ENCODE data around the gene WDR37.

DNA sequence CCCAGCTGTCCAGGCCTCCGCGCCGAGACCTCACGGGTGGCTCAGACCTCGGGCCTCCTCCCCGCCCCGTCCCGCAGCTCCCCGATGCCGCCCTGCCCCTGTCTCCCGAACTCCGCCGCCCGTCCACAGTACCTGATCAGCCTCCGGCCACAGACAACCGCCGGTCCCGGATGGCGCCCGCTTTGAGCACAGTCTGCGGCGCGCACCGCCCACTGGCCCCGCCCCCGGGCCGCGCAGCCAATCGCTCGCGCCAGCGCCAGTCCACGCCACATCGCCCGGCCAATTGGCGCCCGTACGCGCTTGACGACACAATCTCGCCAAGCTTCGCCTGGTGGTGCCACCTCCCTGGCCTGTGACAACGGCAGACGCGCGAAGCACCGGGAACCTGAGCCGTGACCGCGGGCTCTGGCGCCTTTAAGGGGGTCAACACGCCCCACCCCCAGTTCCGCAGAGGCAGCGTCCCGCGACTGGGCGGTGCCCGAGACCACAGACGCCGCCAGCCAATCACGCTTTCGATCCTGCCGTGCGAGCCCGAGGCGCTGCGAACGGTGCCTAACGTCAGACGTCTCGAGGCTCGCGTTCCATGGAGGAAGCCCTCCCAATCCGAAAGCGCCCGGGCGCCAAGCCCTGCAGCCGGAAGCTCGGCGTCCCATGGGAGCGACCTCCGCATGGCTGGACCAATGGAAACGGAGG is 7.3 kb upstream of the WDR37 start, which contains the start of gene IDI1:
- TF ChIP-seq, protein P1, sequence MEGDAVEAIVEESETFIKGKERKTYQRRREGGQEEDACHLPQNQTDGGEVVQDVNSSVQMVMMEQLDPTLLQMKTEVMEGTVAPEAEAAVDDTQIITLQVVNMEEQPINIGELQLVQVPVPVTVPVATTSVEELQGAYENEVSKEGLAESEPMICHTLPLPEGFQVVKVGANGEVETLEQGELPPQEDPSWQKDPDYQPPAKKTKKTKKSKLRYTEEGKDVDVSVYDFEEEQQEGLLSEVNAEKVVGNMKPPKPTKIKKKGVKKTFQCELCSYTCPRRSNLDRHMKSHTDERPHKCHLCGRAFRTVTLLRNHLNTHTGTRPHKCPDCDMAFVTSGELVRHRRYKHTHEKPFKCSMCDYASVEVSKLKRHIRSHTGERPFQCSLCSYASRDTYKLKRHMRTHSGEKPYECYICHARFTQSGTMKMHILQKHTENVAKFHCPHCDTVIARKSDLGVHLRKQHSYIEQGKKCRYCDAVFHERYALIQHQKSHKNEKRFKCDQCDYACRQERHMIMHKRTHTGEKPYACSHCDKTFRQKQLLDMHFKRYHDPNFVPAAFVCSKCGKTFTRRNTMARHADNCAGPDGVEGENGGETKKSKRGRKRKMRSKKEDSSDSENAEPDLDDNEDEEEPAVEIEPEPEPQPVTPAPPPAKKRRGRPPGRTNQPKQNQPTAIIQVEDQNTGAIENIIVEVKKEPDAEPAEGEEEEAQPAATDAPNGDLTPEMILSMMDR (IDR thresholded peaks at IDR 0.05 in 2 of 3, conservative IDR thresholded peaks at IDR 0.05 in 1 of 3; ENCODE audit: control insufficient read depth in 2 of 3, extremely low read depth in 1 of 3, insufficient read depth in 1 of 3, low read depth in 3 of 3, low read length in 3 of 3): 0 out of 6 replicates have a peak, but pooled peaks of 1 of the 3 experiments have one; percentile 3
- TF ChIP-seq CREM (IDR thresholded peaks at IDR 0.05; ENCODE audit: low read depth) (peak; percentile 86), POLR2AphosphoS2 (IDR thresholded peaks at IDR 0.05; ENCODE audit: low read depth, low read length) (peak; percentile 94)

Measured in GM12878 (cell line).